ENCODE data around the gene PLEKHN1. TPM values are rescaled to one million over a fixed set of nuclear protein-coding genes. Genes with fewer than 3 reads are reported as not detected.

Gene PLEKHN1
- total RNA-seq, 4 donors from 2014 or later: 0.17 to 0.50 (median 0.19) TPM; not detected in 1

DNA sequence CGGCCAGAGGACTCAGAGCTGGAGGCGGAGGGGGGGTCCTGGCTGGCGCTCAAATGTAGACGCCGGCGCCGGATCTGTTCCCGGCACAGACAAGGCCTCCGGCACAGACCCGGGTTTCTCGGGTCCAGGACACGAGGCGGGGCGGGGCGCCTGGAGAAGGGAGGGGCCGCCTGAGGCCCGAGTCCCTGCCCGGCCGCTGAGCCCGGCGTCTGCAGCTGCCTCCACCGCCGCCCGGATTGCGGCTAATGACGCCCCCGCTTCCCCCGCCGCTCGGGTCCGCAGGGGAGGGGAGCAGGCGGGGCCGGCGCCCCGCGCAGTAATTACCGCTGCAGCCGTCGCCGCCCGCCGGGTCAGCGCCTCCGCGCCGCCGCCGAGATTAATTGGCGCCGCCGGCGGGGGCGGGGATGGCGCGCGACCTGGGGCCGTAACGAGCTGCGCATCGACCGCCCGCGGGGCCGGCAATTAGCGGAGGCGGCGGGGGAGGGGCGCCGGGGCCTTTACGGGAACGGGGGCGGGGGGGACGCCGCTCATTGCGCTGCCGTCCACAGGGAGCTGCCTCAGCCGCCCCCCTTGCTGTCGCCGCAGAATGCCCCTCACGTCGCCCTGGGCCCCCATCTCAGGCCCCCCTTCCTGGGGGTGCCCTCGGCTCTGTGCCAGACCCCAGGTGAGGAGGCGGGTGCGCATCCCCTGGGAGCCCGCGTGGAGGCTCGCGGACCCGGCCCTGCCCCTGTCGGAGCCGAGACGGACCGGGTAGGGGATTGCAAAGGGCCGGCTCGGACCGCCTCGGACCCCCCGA lies 24.5 kb upstream of the PLEKHN1 start:
- peaks cover 10 to 71% (median 29%) of the 10 kb centered on the region in 4 donors for H3K27me3 ChIP-seq
- peak; percentile 94 for DNase-seq (ENCODE audit: extremely low spot score)
- intact Hi-C loops (cut with DNase I): no loop called here
- peak overlapping the region; percentile 48 to 61 (median 50) for H3K4me3 ChIP-seq
- H3K27ac ChIP-seq (replicated peaks in 1 of 4): peak overlapping the region; percentile 36 to 78 (median 66)
- 0% methylated on average over 16 of the region's 98 CpGs for WGBS
- H3K9me3 ChIP-seq: no peaks in the 10 kb centered on the region
- H3K36me3 ChIP-seq: peaks cover 8 to 25% (median 24%) of the 10 kb centered on the region in 4 donors
- H3K4me1 ChIP-seq: peaks cover 34 to 57% (median 52%) of the 10 kb centered on the region in 4 donors
- TF ChIP-seq EP300 (IDR thresholded peaks at IDR 0.05) (no peak), POLR2A (IDR thresholded peaks at IDR 0.05; ENCODE audit: low read depth) (no peak), POLR2AphosphoS5 (IDR thresholded peaks at IDR 0.05) (no peak)
- TF ChIP-seq, protein P1, sequence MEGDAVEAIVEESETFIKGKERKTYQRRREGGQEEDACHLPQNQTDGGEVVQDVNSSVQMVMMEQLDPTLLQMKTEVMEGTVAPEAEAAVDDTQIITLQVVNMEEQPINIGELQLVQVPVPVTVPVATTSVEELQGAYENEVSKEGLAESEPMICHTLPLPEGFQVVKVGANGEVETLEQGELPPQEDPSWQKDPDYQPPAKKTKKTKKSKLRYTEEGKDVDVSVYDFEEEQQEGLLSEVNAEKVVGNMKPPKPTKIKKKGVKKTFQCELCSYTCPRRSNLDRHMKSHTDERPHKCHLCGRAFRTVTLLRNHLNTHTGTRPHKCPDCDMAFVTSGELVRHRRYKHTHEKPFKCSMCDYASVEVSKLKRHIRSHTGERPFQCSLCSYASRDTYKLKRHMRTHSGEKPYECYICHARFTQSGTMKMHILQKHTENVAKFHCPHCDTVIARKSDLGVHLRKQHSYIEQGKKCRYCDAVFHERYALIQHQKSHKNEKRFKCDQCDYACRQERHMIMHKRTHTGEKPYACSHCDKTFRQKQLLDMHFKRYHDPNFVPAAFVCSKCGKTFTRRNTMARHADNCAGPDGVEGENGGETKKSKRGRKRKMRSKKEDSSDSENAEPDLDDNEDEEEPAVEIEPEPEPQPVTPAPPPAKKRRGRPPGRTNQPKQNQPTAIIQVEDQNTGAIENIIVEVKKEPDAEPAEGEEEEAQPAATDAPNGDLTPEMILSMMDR (IDR thresholded peaks at IDR 0.05): no peak

DNA sequence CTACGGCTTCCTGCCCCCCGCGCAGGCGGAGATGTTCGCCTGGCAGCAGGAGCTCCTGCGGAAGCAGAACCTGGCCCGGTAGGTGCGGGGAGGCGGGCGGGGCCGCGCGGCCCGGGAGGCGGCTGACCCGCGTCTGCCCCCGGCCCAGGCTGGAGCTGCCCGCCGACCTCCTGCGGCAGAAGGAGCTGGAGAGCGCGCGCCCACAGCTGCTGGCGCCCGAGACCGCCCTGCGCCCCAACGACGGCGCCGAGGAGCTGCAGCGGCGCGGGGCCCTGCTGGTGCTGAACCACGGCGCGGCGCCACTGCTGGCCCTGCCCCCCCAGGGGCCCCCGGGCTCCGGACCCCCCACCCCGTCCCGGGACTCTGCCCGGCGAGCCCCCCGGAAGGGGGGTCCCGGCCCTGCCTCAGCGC lies 23.9 kb upstream of the PLEKHN1 start:
- Histone ChIP-seq H3K4me1 (peaks cover 34 to 57% (median 52%) of the 10 kb centered on the region in 4 donors), H3K4me3 (peak overlapping the region; percentile 48 to 61 (median 50)), H3K9me3 (no peaks in the 10 kb centered on the region), H3K27me3 (peaks cover 10 to 65% (median 29%) of the 10 kb centered on the region in 4 donors), H3K27ac (replicated peaks in 1 of 4) (peak overlapping the region; percentile 36 to 78 (median 66)), H3K36me3 (peaks cover 13 to 32% (median 30%) of the 10 kb centered on the region in 4 donors)
- no peak for TF ChIP-seq EP300 (IDR thresholded peaks at IDR 0.05)
- no peak for TF ChIP-seq POLR2A (IDR thresholded peaks at IDR 0.05; ENCODE audit: low read depth)
- TF ChIP-seq, protein P1 (IDR thresholded peaks at IDR 0.05): no peak
- no peak for TF ChIP-seq POLR2AphosphoS5 (IDR thresholded peaks at IDR 0.05)
- intact Hi-C loops (cut with DNase I): no loop called here
- 0% methylated on average over 3 of the region's 48 CpGs for WGBS
- no peak for DNase-seq (ENCODE audit: extremely low spot score)

DNA sequence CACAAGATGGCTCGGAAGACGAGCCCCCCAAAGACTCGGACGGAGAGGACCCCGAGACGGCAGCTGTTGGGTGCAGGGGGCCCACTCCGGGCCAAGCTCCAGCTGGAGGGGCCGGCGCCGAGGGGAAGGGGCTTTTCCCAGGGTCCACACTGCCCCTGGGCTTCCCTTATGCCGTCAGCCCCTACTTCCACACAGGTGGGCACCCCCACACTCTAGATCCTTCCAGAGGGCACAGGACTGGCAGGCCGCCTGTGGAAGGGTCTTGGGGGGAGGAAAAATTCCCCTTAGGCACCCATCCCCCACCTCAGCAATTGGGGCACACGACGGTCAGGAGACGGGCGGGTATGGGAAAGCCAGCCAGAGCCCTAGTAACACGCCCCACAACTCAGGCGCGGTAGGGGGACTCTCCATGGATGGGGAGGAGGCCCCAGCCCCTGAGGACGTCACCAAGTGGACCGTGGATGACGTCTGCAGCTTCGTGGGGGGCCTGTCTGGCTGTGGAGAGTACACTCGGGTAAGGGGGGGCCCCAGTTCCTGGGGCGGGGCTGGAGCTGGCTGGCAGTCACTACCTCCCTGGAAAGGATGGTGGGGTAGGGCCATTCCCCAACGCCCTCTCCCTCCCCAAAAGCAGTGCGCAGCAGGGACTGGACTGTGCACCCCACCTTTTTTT lies 23.3 kb upstream of the PLEKHN1 start:
- Histone ChIP-seq H3K9me3 (no peaks in the 10 kb centered on the region), H3K4me1 (peaks cover 34 to 57% (median 52%) of the 10 kb centered on the region in 4 donors), H3K27me3 (peaks cover 10 to 59% (median 29%) of the 10 kb centered on the region in 4 donors), H3K27ac (replicated peaks in 1 of 4) (peak overlapping the region; percentile 36 to 78 (median 66)), H3K36me3 (peaks cover 19 to 38% (median 36%) of the 10 kb centered on the region in 4 donors), H3K4me3 (peak overlapping the region; percentile 48 to 61 (median 50))
- no peak for DNase-seq (ENCODE audit: extremely low spot score)
- TF ChIP-seq POLR2AphosphoS5 (IDR thresholded peaks at IDR 0.05): peak in 1 of 2 donors; percentile 36
- TF ChIP-seq EP300 (IDR thresholded peaks at IDR 0.05): no peak
- TF ChIP-seq, protein P1 (IDR thresholded peaks at IDR 0.05): no peak
- TF ChIP-seq POLR2A (IDR thresholded peaks at IDR 0.05; ENCODE audit: low read depth): no peak
- WGBS: 25% methylated on average over 15 of the region's 27 CpGs
- intact Hi-C loops (cut with DNase I): no loop called here

DNA sequence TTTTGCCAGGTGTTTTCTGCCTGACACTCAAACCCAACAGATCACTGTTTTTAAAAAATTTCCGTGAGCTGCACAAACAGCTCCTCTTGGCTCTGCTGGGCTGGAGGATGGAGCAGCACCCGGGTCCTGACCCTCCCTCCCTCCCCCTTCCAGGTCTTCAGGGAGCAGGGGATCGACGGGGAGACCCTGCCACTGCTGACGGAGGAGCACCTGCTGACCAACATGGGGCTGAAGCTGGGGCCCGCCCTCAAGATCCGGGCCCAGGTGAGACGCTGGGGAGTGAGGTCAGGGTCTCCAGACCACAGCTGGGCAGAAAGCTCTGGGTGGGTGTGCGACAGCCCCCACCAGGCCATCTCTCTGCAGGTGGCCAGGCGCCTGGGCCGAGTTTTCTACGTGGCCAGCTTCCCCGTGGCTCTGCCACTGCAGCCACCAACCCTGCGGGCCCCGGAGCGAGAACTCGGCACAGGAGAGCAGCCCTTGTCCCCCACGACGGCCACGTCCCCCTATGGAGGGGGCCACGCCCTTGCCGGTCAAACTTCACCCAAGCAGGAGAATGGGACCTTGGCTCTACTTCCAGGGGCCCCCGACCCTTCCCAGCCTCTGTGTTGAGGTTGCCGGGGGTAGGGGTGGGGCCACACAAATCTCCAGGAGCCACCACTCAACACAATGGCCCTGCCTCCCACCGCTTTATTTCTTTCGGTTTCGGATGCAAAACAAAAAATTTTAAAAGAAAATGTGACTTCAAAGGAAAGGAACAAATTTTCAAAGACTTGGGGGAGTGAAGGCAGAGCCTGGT lies 22.5 kb upstream of the PLEKHN1 start:
- DNase-seq (ENCODE audit: extremely low spot score): no peak
- intact Hi-C loops (cut with DNase I): no loop called here
- Histone ChIP-seq H3K27me3 (peaks cover 10 to 52% (median 29%) of the 10 kb centered on the region in 4 donors), H3K4me3 (peak overlapping the region in 1 of 4 donors; percentile 14), H3K9me3 (no peaks in the 10 kb centered on the region), H3K4me1 (peaks cover 34 to 57% (median 52%) of the 10 kb centered on the region in 4 donors), H3K27ac (replicated peaks in 1 of 4) (peak overlapping the region; percentile 52 to 78 (median 68)), H3K36me3 (peaks cover 26 to 45% (median 43%) of the 10 kb centered on the region in 4 donors)
- no peak for TF ChIP-seq EP300 (IDR thresholded peaks at IDR 0.05)
- TF ChIP-seq POLR2A (IDR thresholded peaks at IDR 0.05; ENCODE audit: low read depth): no peak
- TF ChIP-seq POLR2AphosphoS5 (IDR thresholded peaks at IDR 0.05): no peak
- TF ChIP-seq, protein P1 (IDR thresholded peaks at IDR 0.05): no peak
- WGBS: 80% methylated on average over 18 of the region's 27 CpGs
